Peyer's patch (tissue), 4 donors: ENCODE results near the gene GRHL3.

Source experiments
- POLR2A ChIP-seq, 2 donors: fragments of 450-650 bp; IDR thresholded peaks; one replicate each; pipeline ENCODE4 v1.5.1; 2017; ENCODE audit warnings: antibody characterized with exemption in 2 of 2, mild to moderate bottlenecking in 2 of 2, moderate library complexity in 2 of 2
- TF ChIP-seq, protein P1 (sequence below), 6 experiments: fragments of 450-650 bp in 4 of 6; fragments of 200-600 bp in 2 of 6; sonication (generic) in 1 of 6; IDR thresholded peaks; one replicate each; pipeline ENCODE4 v1.5.1; 2017 to 2019; ENCODE audit warnings: antibody characterized with exemption in 6 of 6, mild to moderate bottlenecking in 3 of 6, moderate library complexity in 1 of 6

DNA sequence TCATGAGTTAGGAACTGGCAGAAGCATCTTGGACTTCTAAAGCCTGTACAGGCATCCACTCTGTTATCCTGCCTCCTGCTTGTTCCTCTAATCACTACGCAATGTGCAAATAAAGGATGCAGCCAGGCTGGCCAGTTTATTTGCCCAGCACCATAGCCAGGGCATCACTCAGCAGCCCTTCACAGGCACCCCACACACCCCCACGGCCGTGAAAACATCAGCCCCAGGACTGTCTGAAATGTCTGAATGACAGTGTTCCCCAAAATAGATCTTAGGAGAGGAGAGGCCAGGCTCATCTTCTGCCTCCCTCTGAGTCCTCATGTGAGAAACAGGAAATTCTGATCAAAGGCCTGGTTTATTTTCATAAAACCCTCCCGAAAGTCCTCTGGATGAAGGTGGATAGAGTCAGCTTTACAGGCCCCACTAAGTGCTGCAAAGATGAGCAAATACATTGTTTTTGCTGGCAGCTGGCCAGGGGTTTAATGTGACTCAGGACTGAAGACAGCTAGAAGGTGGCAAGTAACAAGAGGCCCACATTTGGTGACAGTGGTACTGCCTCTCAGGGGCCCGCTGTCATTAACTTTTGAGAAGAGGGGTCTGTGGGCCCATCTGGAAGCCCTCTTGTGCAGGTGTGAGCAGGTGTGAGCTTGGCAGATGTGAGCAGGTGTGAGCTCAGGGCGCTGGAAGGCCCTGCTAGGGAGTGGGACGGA is 32.9 kb downstream of the GRHL3 start:
- TF ChIP-seq, protein P1, sequence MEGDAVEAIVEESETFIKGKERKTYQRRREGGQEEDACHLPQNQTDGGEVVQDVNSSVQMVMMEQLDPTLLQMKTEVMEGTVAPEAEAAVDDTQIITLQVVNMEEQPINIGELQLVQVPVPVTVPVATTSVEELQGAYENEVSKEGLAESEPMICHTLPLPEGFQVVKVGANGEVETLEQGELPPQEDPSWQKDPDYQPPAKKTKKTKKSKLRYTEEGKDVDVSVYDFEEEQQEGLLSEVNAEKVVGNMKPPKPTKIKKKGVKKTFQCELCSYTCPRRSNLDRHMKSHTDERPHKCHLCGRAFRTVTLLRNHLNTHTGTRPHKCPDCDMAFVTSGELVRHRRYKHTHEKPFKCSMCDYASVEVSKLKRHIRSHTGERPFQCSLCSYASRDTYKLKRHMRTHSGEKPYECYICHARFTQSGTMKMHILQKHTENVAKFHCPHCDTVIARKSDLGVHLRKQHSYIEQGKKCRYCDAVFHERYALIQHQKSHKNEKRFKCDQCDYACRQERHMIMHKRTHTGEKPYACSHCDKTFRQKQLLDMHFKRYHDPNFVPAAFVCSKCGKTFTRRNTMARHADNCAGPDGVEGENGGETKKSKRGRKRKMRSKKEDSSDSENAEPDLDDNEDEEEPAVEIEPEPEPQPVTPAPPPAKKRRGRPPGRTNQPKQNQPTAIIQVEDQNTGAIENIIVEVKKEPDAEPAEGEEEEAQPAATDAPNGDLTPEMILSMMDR (IDR thresholded peaks at IDR 0.05), result no peak
- TF ChIP-seq POLR2A (IDR thresholded peaks at IDR 0.05), result no peak
